Effector memory CD8-positive, alpha-beta T cell (primary cell): ENCODE results near the gene LHFPL3.

ENCODE experiments used
- ATAC-seq: fragments of 150-1000 bp; cut with Tn5 transposase; replicated peaks from 2 replicates; pipeline ENCODE4 v1.10.0; 2021; ENCODE audit warnings: mild to moderate bottlenecking, moderate library complexity
- DNase-seq, 3 experiments: peaks; one replicate each; pipeline ENCODE4 v3.0.0; 2021
- H3K27ac Mint-ChIP-seq, 2 donors: one replicate each; pipeline ENCODE4 v1.8.0; 2022; ENCODE audit warnings: mild to moderate bottlenecking in 2 of 2, mixed read lengths in 2 of 2, moderate library complexity in 2 of 2
- H3K27me3 Mint-ChIP-seq, 2 donors: one replicate each; pipeline ENCODE4 v1.8.0; 2022; ENCODE audit warnings: mixed read lengths in 2 of 2
- H3K36me3 Mint-ChIP-seq: one replicate; pipeline ENCODE4 v1.8.0; 2022; ENCODE audit warnings: mild to moderate bottlenecking, moderate library complexity, mixed read lengths; ENCODE audit not compliant: insufficient read depth
- H3K4me1 Mint-ChIP-seq, 2 donors: one replicate each; pipeline ENCODE4 v1.8.0; 2022; ENCODE audit warnings: low read depth in 2 of 2, mixed read lengths in 2 of 2
- H3K4me3 Mint-ChIP-seq, 2 donors: one replicate each; pipeline ENCODE4 v1.8.0; 2022; ENCODE audit warnings: mild to moderate bottlenecking in 2 of 2, mixed read lengths in 2 of 2, moderate library complexity in 2 of 2
- H3K9me3 Mint-ChIP-seq, 2 donors: one replicate each; pipeline ENCODE4 v1.8.0; 2022; ENCODE audit warnings: mixed read lengths in 2 of 2

Gene LHFPL3

DNA sequence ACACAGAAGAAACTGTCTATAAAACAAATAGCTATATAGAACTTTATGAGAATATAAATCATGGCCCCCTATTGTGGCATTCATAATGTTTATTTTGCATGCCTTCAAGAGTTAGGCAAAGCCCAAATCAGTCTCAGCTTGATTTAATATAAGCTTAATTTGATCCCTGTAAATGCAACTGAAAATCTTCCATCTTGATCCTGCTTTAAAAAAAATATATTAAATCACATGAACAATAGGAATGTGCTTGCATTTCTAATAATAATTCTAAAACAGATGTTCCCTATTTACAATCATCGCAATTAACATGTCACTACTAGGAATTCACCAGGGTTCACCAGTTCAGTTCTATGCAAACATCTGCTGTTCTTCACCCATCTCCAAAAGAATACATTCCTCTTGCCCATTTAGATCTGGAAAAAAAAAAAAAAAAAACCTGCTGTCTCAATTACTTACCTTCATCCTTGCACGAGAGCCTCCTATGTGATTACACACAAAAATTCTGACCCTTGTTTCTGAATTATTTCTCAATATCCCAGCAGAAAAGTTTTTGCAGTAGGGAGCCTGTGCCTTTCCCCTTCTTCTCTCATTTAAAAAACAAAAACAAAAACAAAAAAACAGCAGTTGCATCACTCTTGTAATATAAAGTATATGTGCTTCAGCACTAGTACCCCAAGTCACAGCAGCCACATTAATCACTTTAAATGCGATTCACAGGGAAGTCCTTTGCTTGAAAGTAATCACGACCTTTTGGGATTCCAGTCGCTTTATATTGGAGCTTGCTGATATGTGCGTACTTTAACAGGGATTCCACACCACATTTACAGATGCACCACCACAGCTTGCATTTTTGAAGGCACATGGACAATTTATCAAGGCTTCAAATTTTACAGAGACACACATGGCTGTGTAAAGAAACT is 490.8 kb downstream of the LHFPL3 start:
- ATAC-seq (no peak), DNase-seq (no peak)
- Mint-ChIP-seq H3K4me3 (no peak overlapping the region), H3K27ac (no peak overlapping the region), H3K9me3 (no peaks in the 10 kb centered on the region), H3K4me1 (no peaks in the 10 kb centered on the region), H3K27me3 (peaks cover 7 to 15% of the 10 kb centered on the region in 2 donors), H3K36me3 (no peaks in the 10 kb centered on the region)

DNA sequence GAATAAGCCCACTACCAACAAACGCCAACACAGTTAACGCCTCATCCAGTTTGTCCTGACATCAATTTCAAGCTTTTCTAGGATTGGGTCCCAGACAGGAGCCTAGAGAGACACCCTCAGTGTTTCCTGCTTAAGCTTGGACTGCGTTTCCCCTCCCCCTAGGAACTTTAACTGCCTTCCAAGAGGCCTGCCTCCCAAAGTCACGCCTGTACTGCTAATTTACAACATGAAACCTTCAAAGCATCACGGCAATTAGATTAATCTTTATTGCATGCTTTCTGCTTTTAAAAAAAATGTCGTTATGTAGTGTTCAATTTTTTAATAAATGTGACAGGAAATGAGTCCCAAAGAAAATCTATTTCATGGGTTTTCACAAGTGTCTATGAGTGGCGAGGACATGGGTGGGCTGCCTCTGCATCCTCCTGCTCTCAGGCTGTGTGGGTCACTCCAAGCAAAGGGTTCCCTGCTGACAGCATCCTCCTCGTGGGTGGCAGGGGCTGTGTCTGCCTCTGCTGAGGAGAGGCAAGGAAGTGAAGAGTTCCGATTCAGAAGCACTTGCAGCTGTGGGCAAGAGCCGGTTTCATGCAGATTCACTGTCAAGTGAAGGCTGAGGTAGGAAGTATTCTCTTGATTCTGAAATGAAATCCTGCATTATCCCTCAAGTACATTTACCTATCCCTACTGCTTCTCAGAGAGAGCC is 492.6 kb downstream of the LHFPL3 start:
- no peak for DNase-seq
- no peak overlapping the region for H3K27ac Mint-ChIP-seq

DNA sequence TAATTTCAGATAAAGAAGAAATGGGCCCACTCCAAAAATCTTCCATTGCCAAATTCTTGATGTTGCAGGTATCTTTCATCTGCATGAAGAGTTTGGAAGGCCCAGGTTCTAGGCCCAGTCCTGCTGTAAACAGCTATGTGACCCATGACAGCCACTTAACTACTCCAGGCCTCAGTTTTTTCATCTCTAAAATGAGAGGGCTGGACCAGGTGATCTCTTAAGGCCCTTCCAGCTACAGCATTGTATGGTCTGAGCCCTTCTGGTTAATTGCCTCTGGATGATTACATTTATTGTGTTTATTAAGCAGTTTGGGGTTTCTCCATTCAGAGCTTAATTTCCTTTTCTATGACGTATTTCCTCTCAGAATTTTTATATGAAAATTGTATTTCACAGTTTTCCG is 494.8 kb downstream of the LHFPL3 start:
- H3K4me1 Mint-ChIP-seq = no peaks in the 10 kb centered on the region
- no peaks in the 10 kb centered on the region for H3K9me3 Mint-ChIP-seq
- peaks cover 0 to 6% of the 10 kb centered on the region in 2 donors for H3K27me3 Mint-ChIP-seq
- DNase-seq = no peak
- H3K36me3 Mint-ChIP-seq = no peaks in the 10 kb centered on the region
- ATAC-seq = no peak
- H3K27ac Mint-ChIP-seq = no peak overlapping the region
- H3K4me3 Mint-ChIP-seq = no peak overlapping the region

More for the DNA sequence above, 492.6 kb downstream of the LHFPL3 start:
- no peaks in the 10 kb centered on the region for H3K36me3 Mint-ChIP-seq
- ATAC-seq = no peak
- no peaks in the 10 kb centered on the region for H3K4me1 Mint-ChIP-seq
- no peak overlapping the region for H3K4me3 Mint-ChIP-seq
- no peaks in the 10 kb centered on the region for H3K9me3 Mint-ChIP-seq
- peaks cover 7 to 15% of the 10 kb centered on the region in 2 donors for H3K27me3 Mint-ChIP-seq

DNA sequence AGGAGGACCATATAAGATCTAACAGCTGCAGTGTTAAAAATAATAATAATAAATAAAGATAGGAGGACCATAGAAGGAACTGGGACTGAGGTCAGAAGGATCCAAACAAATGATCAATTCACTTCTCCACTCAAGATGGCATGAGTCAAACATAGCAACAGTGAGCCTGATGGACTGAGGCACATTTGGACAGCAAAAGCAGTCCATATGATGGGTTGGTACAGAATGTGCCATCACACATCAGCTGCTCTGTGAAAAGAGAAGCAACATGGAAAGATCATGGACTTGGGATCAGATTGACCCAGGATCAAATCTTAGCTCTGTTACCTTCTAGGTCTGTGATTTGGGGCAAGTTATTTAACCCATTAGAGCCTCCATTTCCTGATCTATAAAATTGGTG is 496.7 kb downstream of the LHFPL3 start:
- Mint-ChIP-seq H3K4me1 (no peaks in the 10 kb centered on the region), H3K27ac (no peak overlapping the region), H3K27me3 (no peaks in the 10 kb centered on the region), H3K9me3 (no peaks in the 10 kb centered on the region), H3K4me3 (no peak overlapping the region), H3K36me3 (no peaks in the 10 kb centered on the region)
- ATAC-seq = no peak
- DNase-seq = no peak

DNA sequence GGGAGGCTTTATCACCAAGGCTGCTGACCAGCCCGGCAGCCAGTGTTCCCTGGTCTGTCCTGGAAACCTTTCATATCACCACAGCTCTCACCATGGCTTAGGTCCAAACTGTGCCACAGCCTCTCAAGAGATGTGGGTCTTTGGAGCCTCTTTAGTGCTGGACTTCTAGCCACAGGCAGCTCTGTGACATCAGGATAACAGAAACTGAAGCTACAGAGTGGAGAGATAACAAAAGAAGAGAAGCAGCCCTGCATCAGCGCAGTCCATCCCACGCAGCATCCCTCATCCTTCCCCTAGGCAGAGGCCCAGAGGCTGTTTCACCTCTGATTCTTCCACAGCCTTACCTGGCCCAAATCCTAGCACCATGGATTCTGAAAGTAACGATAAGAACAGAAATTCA is 497.7 kb downstream of the LHFPL3 start:
- H3K27ac Mint-ChIP-seq = no peak overlapping the region
- no peak for ATAC-seq
- H3K27me3 Mint-ChIP-seq = no peaks in the 10 kb centered on the region
- no peaks in the 10 kb centered on the region for H3K9me3 Mint-ChIP-seq
- H3K4me1 Mint-ChIP-seq = no peaks in the 10 kb centered on the region
- H3K4me3 Mint-ChIP-seq = no peak overlapping the region
- no peak for DNase-seq
- no peaks in the 10 kb centered on the region for H3K36me3 Mint-ChIP-seq

DNA sequence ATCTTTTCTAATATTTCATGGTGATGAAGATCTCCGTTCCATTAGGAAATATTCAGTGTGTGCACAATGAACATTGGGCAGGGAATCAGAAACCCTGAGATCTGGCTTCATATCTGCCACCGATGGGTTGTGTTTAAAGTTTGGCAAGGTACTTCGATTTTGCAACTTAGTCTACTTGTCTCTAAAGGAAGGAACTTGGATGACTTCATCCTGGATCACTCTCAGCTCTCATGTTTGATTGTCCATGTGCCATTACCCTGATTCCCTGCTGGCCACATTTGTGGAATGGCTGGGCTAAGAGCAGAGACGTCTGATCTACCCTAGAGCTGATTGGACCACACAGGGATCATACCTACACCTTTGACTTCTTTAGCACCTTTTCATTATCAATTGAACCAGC is 508.6 kb downstream of the LHFPL3 start:
- no peak for DNase-seq
- Mint-ChIP-seq H3K36me3 (no peaks in the 10 kb centered on the region), H3K9me3 (no peaks in the 10 kb centered on the region), H3K27ac (no peak overlapping the region), H3K27me3 (peaks cover 48 to 56% of the 10 kb centered on the region in 2 donors), H3K4me3 (no peak overlapping the region), H3K4me1 (no peaks in the 10 kb centered on the region)
- ATAC-seq = no peak

DNA sequence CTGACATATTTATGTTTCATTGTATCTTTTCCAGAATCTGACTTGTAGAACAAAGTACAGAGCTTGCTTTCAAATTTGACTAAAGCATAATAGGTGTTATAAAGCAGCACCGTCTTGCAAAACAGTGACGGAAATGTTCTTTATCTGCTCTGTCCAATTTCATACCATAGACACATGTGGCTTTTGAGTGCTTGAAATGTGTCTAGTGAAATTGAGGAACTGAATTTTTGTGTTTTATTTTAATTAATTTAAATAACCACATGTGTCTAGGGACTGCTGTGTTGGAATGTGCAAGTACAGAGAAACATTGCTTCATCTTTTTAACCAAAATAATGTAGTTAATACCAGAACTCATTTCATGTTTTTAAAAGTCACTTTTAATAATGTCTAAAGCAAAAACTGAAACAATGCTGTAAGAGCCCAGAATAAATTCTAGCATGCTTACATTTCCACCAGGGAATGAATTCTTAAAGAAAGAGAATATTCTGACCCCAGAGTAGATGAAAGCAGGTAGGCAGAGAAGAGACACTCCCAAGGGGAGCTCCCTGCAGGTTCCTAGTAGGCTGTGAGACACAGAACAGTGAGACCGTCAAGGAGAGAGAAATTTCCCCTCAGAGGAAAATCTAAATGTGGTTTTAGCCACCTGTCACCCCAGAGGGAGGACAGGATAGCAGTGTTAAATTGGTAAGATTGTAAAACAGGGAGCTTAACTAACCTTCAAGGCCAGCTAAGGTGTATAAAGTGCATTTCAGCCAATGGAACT is 510.3 kb downstream of the LHFPL3 start:
- peaks cover 46 to 70% of the 10 kb centered on the region in 2 donors for H3K27me3 Mint-ChIP-seq

DNA sequence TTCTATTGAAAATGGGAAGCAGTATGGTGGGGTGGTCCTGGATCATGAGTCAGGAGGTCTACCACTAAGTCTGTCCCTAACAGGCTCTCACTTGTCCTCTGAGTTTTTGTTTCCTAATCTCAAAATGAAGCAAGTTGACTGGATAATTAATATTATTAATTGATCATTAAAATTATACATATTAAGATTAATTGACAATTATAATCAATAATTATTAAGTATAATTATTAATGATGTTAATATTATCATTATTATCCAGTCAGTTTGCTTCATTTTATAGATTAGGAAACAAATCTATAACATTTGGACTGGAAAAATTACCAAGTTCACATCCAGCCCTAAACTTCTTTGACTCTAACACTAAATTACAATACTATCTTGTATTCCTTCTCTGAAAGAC is 511.4 kb downstream of the LHFPL3 start:
- Mint-ChIP-seq H3K9me3 (no peaks in the 10 kb centered on the region), H3K4me3 (no peak overlapping the region), H3K4me1 (no peaks in the 10 kb centered on the region), H3K36me3 (no peaks in the 10 kb centered on the region), H3K27ac (no peak overlapping the region), H3K27me3 (peaks cover 40 to 67% of the 10 kb centered on the region in 2 donors)
- DNase-seq (no peak), ATAC-seq (no peak)

More for the DNA sequence above, 510.3 kb downstream of the LHFPL3 start:
- H3K36me3 Mint-ChIP-seq = no peaks in the 10 kb centered on the region
- no peaks in the 10 kb centered on the region for H3K4me1 Mint-ChIP-seq
- ATAC-seq (no peak), DNase-seq (no peak)
- no peak overlapping the region for H3K27ac Mint-ChIP-seq
- no peaks in the 10 kb centered on the region for H3K9me3 Mint-ChIP-seq
- H3K4me3 Mint-ChIP-seq = no peak overlapping the region

DNA sequence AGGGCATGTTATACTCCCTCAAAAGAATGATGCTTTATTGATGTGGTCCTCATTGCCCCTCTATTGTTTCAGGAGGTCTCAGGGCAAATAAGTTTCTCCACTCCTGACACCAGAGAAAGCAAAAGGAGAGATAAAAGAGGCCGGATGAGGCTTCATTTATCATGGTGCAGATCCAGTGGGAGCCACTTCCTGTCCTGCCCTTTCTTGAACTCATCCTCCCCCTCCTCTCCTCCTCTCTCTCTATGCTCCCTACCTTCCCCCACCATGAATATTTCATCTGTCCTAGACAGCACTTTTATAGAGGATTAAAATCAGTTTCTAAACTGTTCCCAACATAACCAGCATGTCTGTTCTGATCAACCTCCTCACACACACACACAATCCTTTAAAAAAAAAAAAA is 513.4 kb downstream of the LHFPL3 start:
- no peaks in the 10 kb centered on the region for H3K9me3 Mint-ChIP-seq
- no peaks in the 10 kb centered on the region for H3K4me1 Mint-ChIP-seq
- H3K36me3 Mint-ChIP-seq = no peaks in the 10 kb centered on the region
- H3K27me3 Mint-ChIP-seq = peaks cover 31 to 68% of the 10 kb centered on the region in 2 donors
- no peak overlapping the region for H3K27ac Mint-ChIP-seq
- no peak for DNase-seq
- no peak overlapping the region for H3K4me3 Mint-ChIP-seq
- ATAC-seq = no peak

DNA sequence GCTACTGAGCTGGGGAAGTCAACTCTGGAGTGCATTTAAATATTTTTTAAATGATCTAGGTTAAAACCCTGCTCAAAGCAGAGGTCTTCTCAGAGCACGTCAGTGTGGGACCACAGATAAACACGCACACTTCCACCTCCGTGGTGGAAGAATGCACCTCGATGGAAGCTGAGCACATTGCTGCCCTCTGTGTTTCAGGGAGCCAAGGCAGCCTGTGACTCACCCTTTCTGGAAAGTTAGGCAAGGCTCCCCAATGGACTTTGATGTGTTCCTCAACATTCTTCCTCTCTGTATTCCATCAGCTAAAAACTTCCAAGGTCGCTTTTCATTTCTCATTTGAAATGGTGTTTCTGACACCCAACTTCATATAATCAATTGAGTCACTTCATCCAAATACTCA is 514.8 kb downstream of the LHFPL3 start:
- ATAC-seq = no peak
- no peaks in the 10 kb centered on the region for H3K4me1 Mint-ChIP-seq
- no peak overlapping the region for H3K4me3 Mint-ChIP-seq
- no peaks in the 10 kb centered on the region for H3K9me3 Mint-ChIP-seq
- no peak overlapping the region for H3K27ac Mint-ChIP-seq
- peaks cover 26 to 70% of the 10 kb centered on the region in 2 donors for H3K27me3 Mint-ChIP-seq
- DNase-seq = no peak
- H3K36me3 Mint-ChIP-seq = no peaks in the 10 kb centered on the region

DNA sequence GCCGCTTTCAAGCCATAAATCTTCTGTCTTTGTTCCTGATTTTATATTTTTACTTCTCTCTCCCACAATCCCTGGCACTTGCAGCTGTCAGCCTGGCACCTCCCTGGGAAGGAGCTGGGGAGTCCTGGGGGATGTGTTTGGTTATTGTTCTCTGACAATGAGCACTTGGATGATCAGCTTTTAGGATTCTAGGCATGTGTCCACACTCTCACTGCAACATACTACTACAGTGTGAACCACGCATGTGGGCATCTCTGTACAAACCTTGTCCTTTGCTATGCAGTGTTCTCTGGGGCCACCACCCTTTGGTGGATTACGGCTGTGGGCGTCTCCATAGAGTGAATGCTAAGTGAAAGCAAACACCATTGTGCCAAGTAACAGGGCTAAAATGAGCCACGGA is 517.2 kb downstream of the LHFPL3 start:
- Mint-ChIP-seq H3K4me3 (no peak overlapping the region), H3K9me3 (no peaks in the 10 kb centered on the region), H3K27me3 (peaks cover 23 to 70% of the 10 kb centered on the region in 2 donors), H3K36me3 (no peaks in the 10 kb centered on the region), H3K27ac (no peak overlapping the region), H3K4me1 (no peaks in the 10 kb centered on the region)
- DNase-seq (no peak), ATAC-seq (no peak)

DNA sequence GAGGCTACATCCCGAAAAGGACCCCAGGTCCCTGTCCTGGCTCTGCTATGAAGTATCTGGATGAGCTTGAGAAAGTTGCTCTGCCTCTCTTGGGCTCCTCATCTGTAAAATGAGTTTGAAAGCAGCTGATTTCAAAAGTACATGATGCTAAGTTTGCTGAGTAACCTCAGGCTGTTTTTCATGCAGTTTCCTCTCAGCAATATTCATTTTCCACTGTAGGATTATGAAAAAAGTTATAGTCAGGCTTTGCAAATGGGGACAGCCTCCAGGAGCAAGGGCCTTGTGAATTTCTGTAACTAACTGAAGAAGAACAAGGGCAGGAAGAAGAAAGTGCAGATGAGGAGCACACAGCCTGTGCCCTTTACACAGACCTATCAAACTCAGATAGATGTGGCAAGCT is 518.3 kb downstream of the LHFPL3 start:
- H3K4me1 Mint-ChIP-seq = no peaks in the 10 kb centered on the region
- peaks cover 11 to 59% of the 10 kb centered on the region in 2 donors for H3K27me3 Mint-ChIP-seq
- DNase-seq (no peak), ATAC-seq (no peak)
- H3K36me3 Mint-ChIP-seq = no peaks in the 10 kb centered on the region
- no peak overlapping the region for H3K4me3 Mint-ChIP-seq
- H3K27ac Mint-ChIP-seq = no peak overlapping the region
- no peaks in the 10 kb centered on the region for H3K9me3 Mint-ChIP-seq

DNA sequence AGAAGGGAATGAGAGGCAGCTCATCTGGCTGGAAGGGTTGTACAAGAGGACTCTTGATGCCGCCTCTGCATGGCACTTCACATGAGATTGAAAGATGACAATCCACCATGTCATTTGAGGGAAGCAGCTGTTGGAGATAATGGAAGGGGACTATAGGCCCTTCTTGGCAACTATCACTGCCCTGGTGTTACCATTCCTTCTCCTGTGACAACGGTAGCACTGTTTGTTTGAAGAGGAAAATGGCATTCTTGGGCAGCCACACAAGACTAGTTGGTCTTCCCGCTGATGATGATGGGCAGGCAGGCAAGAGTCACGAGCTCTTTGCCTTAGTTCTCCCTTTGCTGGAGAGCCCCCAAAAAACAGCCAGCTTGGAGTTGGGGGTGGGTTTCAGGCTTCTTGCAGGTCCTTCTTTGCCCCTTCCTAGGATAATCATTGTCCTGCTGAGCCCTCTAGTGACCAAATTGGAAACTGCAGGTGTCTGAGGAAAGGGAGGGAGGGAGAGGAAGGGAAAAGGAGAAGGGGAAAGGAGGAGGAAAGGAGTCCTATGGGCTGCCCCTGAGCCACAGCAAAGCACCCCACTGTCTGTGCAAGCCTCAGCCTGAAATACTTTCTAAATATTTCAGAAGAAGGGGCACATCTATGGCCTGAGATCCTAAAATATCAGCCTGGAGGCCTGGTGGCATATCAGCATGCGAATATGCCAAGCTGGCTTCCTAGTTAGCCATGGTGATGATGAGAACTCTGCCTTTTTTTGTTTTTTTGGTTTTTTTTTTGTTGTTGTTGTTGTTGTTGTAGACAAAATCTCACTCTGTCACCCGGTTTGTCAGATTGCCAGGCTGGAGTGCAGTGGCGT is 520.0 kb downstream of the LHFPL3 start:
- peaks cover 6 to 51% of the 10 kb centered on the region in 2 donors for H3K27me3 Mint-ChIP-seq
- no peaks in the 10 kb centered on the region for H3K9me3 Mint-ChIP-seq
- H3K4me3 Mint-ChIP-seq = no peak overlapping the region
- DNase-seq = peak; percentile 51 to 65 (median 56)
- peak; percentile 36 for ATAC-seq
- H3K27ac Mint-ChIP-seq = no peak overlapping the region
- no peaks in the 10 kb centered on the region for H3K4me1 Mint-ChIP-seq
- H3K36me3 Mint-ChIP-seq = no peaks in the 10 kb centered on the region
